Calu3 (cell line): ENCODE data around the gene SH3PXD2A. TPM values are rescaled to one million over a fixed set of nuclear protein-coding genes. Genes with fewer than 3 reads are reported as not detected.

Source experiments
- BruUV-seq: library from RNA; stranded (reverse); fragments of 400-500 nt; replicated peaks from 2 replicates; lab custom pipeline; 2021; lab: Mats Ljungman, UMichigan
- CTCF ChIA-PET: fragments of 300-600 bp; sonication (Branson Sonifier 250); formaldehyde crosslinking; loops from one replicate; lab custom pipeline; 2022; ENCODE audit warnings: antibody characterized with exemption; lab: Charles Lee
- DNase-seq: peaks from one replicate; pipeline ENCODE4 v3.0.0; 2022
- H3K27ac Mint-ChIP-seq: one replicate; pipeline ENCODE4 v1.8.0; 2022; ENCODE audit warnings: mixed read lengths; ENCODE audit not compliant: unreplicated experiment
- H3K27me3 Mint-ChIP-seq: one replicate; pipeline ENCODE4 v1.8.0; 2022; ENCODE audit warnings: mixed read lengths; ENCODE audit not compliant: unreplicated experiment
- H3K36me3 Mint-ChIP-seq: one replicate; pipeline ENCODE4 v1.8.0; 2022; ENCODE audit warnings: mild to moderate bottlenecking, moderate library complexity, mixed read lengths; ENCODE audit not compliant: insufficient read depth, unreplicated experiment
- H3K4me1 Mint-ChIP-seq: one replicate; pipeline ENCODE4 v1.8.0; 2022; ENCODE audit warnings: mild to moderate bottlenecking, low read depth, mixed read lengths; ENCODE audit not compliant: unreplicated experiment
- H3K4me3 Mint-ChIP-seq: one replicate; pipeline ENCODE4 v1.8.0; 2022; ENCODE audit warnings: mild to moderate bottlenecking, low read depth, moderate library complexity, mixed read lengths; ENCODE audit not compliant: unreplicated experiment
- H3K9me3 Mint-ChIP-seq: one replicate; pipeline ENCODE4 v1.8.0; 2022; ENCODE audit warnings: low read depth, mixed read lengths; ENCODE audit not compliant: unreplicated experiment
- intact Hi-C: fragments of 100-400 bp; cut with micrococcal nuclease; formaldehyde crosslinking; loops from one replicate; pipeline ENCODE4 v1.10.0; 2022; ENCODE audit not compliant: unreplicated experiment
- total RNA-seq: library from RNA; stranded (reverse); gene quantifications from 2 replicates; pipeline ENCODE4 v1.2.3, GENCODE V29; 2022
- TF ChIP-seq, protein P1 (sequence below): fragments of 200-600 bp; IDR thresholded peaks from one replicate; pipeline ENCODE4 v1.8.0; 2022; ENCODE audit warnings: antibody characterized with exemption; ENCODE audit not compliant: unreplicated experiment

Gene SH3PXD2A
- total RNA-seq, 1 experiment from 2014 or later: 7.5 TPM

DNA sequence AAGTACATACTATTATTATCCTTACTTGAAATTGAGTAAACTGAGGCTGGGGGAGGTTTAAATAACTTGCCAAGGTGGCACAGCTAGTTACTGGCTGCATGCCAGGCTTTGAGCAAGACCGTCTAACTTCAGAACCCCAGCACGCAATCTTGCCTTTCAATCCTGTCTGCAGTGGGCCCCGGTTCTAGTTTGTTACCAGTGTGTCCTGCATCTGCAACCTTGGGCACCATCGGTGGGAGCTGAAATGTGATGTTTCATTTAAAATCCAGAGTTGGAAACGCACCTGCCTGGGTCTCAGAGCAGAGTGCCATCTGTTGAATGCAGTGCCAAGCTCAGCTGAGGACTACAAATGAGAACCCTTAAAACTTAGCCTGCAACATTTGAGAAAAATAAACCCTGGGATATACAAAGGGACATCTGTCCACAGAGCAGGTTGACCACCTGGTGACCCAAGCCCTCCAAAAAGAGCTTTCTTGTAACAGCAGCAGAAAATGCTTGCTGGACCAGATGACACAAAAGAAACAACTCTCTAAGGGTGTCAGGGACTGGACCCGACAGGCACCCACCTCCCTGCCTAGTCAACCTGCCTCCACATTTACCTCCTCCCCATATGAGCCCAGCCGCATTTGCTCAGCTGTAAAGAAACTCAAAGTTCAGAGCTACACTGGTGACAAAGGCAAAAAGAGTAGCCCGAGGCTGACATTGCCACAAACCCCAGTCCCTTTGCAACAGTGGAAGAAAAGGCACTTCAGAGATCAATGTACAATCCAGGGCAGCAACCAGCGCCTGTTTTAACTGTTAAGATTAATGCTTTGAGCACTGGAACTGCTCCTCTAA, 1.7 kb downstream of the SH3PXD2A start:
- no peak for DNase-seq
- TF ChIP-seq, protein P1, sequence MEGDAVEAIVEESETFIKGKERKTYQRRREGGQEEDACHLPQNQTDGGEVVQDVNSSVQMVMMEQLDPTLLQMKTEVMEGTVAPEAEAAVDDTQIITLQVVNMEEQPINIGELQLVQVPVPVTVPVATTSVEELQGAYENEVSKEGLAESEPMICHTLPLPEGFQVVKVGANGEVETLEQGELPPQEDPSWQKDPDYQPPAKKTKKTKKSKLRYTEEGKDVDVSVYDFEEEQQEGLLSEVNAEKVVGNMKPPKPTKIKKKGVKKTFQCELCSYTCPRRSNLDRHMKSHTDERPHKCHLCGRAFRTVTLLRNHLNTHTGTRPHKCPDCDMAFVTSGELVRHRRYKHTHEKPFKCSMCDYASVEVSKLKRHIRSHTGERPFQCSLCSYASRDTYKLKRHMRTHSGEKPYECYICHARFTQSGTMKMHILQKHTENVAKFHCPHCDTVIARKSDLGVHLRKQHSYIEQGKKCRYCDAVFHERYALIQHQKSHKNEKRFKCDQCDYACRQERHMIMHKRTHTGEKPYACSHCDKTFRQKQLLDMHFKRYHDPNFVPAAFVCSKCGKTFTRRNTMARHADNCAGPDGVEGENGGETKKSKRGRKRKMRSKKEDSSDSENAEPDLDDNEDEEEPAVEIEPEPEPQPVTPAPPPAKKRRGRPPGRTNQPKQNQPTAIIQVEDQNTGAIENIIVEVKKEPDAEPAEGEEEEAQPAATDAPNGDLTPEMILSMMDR: no peak
- H3K4me1 Mint-ChIP-seq: peaks cover 8% of the 10 kb centered on the region
- intact Hi-C loops: loop anchor here (10.0 kb wide), 1 partner anchor 89 kb away; no protein-coding TSS in a partner anchor
- H3K4me3 Mint-ChIP-seq: peak overlapping the region; percentile 64
- H3K9me3 Mint-ChIP-seq: no peaks in the 10 kb centered on the region
- H3K27ac Mint-ChIP-seq: no peak overlapping the region
- CTCF ChIA-PET: no interaction called here
- peaks cover 70% of the 10 kb centered on the region for H3K27me3 Mint-ChIP-seq
- H3K36me3 Mint-ChIP-seq: peaks cover under 1% of the 10 kb centered on the region
- no TSS peak for BruUV-seq

DNA sequence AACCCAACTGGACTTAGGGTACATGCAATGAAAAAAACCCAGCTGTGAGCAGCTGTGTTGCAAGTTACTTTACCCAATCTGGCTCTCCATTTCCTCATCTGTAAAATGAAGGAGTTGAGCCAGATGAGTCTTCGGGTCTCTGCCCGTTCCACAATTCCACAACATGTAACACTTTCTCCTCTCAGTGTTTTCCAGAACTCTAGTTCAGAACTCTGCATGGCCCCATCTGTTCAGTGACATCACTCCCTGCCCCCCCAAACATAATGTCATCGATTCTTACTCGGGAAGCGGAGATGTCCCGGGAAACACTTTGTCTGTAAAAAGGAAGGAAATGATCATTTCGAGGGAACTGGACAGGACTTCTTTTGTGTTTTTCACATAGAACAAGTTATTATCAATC, 2.5 kb downstream of the SH3PXD2A start:
- CTCF ChIA-PET: no interaction called here
- Mint-ChIP-seq H3K4me1 (peaks cover 8% of the 10 kb centered on the region), H3K9me3 (no peaks in the 10 kb centered on the region), H3K27ac (no peak overlapping the region), H3K36me3 (peaks cover 5% of the 10 kb centered on the region), H3K27me3 (peaks cover 78% of the 10 kb centered on the region), H3K4me3 (no peak overlapping the region)
- DNase-seq: no peak
- TF ChIP-seq, protein P1: no peak
- BruUV-seq: no TSS peak
- intact Hi-C loops: loop anchor here (10.0 kb wide), 1 partner anchor 88 kb away; no protein-coding TSS in a partner anchor

DNA sequence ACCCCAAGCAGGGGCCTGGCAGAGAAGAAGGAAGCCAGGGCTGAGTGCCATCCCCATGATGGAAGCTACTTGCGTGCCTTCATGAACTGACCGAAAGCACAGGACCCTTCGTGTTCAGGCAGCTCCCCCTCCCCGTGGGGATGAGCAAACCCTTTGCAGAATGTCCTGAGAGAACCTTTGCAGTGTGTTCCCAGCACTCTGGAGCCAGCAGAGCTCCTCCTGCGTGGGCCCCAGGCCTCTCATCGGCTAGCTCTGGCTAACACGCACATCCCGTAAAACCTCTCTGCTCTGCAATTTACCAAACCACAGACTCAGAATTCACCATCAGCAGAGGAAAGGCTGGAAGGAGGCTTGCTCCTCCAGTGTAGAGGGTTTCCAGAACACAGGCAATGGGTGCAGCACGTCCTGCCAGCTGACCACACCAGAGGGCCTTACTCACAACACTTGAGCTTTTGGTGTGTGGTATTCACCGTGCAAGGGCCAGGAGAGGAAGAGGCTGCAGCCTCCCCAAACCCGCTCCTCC, 3.1 kb downstream of the SH3PXD2A start:
- H3K4me1 Mint-ChIP-seq: peaks cover 8% of the 10 kb centered on the region
- DNase-seq: no peak
- CTCF ChIA-PET: no interaction called here
- H3K27me3 Mint-ChIP-seq: peaks cover 72% of the 10 kb centered on the region
- no peak overlapping the region for H3K27ac Mint-ChIP-seq
- no TSS peak for BruUV-seq
- TF ChIP-seq, protein P1: no peak
- intact Hi-C loops: loop anchor here (10.0 kb wide), 1 partner anchor 87 kb away; no protein-coding TSS in a partner anchor
- peaks cover 5% of the 10 kb centered on the region for H3K36me3 Mint-ChIP-seq
- no peak overlapping the region for H3K4me3 Mint-ChIP-seq
- no peaks in the 10 kb centered on the region for H3K9me3 Mint-ChIP-seq

DNA sequence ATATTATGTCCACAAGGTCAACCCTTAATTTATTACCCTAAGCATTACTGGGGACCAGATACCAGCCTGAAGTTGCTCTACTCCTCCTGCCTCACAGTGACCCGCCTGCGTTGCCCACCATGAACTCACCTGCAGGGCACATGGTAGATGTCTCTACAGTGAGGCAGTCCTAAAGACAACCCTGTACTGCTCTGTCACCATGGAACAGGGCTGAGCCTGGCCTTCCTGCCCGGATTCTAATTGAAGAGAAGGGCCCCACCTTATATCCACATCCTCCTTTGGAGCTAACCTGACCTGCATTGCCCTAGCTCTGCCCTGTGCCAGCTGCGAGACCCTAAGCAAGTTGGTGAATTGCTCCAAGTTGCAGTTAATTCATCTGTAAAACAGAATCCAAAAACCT, 4.1 kb downstream of the SH3PXD2A start:
- peaks cover 5% of the 10 kb centered on the region for H3K36me3 Mint-ChIP-seq
- intact Hi-C loops: loop anchor here (10.0 kb wide), 1 partner anchor 86 kb away; no protein-coding TSS in a partner anchor
- H3K9me3 Mint-ChIP-seq: no peaks in the 10 kb centered on the region
- no peak overlapping the region for H3K4me3 Mint-ChIP-seq
- TF ChIP-seq, protein P1: no peak
- peaks cover 8% of the 10 kb centered on the region for H3K4me1 Mint-ChIP-seq
- no peak overlapping the region for H3K27ac Mint-ChIP-seq
- H3K27me3 Mint-ChIP-seq: peaks cover 62% of the 10 kb centered on the region
- no peak for DNase-seq
- CTCF ChIA-PET: no interaction called here
- no TSS peak for BruUV-seq
